RKO (cell line): ENCODE measurements around the gene XXYLT1.

Experiments used
- DNase-seq: peaks from one replicate; pipeline ENCODE4 v3.0.0-alpha.2; 2016; ENCODE audit warnings: low spot score

Gene XXYLT1

GRCh38 chr3:195168009-195168762, 102.8 kb downstream of the XXYLT1 start:
- DNase-seq = no peak

- no peak for DNase-seq
Observed at GRCh38 chr3:195165790-195166189, 105.2 kb downstream of the XXYLT1 start.

- DNase-seq = no peak
Observed at GRCh38 chr3:195165265-195165609, 105.7 kb downstream of the XXYLT1 start.

GRCh38 chr3:195164573-195165264, 106.2 kb downstream of the XXYLT1 start:
- DNase-seq = no peak

GRCh38 chr3:195163719-195164572, 107.0 kb downstream of the XXYLT1 start:
- DNase-seq = no peak

- DNase-seq = no peak
Observed at GRCh38 chr3:195162816-195163215, 108.1 kb downstream of the XXYLT1 start.

- no peak for DNase-seq
Observed at GRCh38 chr3:195162033-195162669, 108.8 kb downstream of the XXYLT1 start.

- DNase-seq = no peak
Observed at GRCh38 chr3:195160908-195161434, 110.0 kb downstream of the XXYLT1 start.

GRCh38 chr3:195160257-195160898, 110.6 kb downstream of the XXYLT1 start:
- no peak for DNase-seq

- no peak for DNase-seq
Observed at GRCh38 chr3:195159814-195160165, 111.2 kb downstream of the XXYLT1 start.

- DNase-seq = no peak
Observed at GRCh38 chr3:195159117-195159813, 111.7 kb downstream of the XXYLT1 start.

- no peak for DNase-seq
Observed at GRCh38 chr3:195156286-195156890, 114.6 kb downstream of the XXYLT1 start.

GRCh38 chr3:195155570-195156241, 115.3 kb downstream of the XXYLT1 start:
- no peak for DNase-seq

GRCh38 chr3:195154793-195155535, 116.0 kb downstream of the XXYLT1 start:
- DNase-seq = no peak

- DNase-seq = no peak
Observed at GRCh38 chr3:195154111-195154791, 116.7 kb downstream of the XXYLT1 start.

GRCh38 chr3:195153653-195154052, 117.3 kb downstream of the XXYLT1 start:
- DNase-seq = no peak

GRCh38 chr3:195153130-195153529, 117.8 kb downstream of the XXYLT1 start:
- no peak for DNase-seq

- peak; percentile 38 for DNase-seq
Observed at GRCh38 chr3:195151866-195152541, 119.0 kb downstream of the XXYLT1 start.
